ENCODE results near the gene CD93.

DNA sequence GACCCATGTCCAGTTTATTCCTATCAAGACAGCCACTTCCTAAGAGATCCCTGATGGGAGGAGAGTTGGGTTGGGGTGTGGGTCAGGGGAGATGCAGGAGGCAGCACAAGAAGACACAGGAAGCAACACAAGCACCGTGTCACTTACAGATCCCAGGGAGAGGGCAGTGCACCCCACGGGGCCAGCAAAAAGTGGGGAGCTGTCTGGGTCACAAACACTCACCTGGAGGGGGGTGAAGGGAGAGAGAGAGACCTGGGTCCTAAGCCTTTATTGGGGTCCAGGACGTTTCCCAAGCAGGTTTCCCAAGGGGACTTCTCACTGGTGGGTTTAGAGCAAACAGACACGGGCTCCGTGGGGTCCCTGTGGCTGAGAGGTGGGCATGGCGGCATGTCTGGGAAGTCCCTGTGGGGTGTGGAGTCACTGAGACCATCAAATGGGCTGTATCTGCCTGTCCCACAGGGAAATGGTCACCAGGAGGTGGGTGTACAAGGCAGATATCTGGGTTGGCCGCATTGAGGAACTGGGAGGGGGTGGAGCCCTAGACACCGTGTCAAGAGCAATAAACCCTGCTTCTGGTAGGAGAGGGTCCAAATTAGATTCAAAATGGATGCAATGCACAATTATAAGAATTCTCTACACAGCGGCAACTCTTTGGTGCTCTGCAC lies 1.6 kb upstream of the CD93 start:
- no peak for TF ChIP-seq TAF1 (IDR thresholded peaks at IDR 0.05; ENCODE audit: low read depth)
- TF ChIP-seq, protein P1, sequence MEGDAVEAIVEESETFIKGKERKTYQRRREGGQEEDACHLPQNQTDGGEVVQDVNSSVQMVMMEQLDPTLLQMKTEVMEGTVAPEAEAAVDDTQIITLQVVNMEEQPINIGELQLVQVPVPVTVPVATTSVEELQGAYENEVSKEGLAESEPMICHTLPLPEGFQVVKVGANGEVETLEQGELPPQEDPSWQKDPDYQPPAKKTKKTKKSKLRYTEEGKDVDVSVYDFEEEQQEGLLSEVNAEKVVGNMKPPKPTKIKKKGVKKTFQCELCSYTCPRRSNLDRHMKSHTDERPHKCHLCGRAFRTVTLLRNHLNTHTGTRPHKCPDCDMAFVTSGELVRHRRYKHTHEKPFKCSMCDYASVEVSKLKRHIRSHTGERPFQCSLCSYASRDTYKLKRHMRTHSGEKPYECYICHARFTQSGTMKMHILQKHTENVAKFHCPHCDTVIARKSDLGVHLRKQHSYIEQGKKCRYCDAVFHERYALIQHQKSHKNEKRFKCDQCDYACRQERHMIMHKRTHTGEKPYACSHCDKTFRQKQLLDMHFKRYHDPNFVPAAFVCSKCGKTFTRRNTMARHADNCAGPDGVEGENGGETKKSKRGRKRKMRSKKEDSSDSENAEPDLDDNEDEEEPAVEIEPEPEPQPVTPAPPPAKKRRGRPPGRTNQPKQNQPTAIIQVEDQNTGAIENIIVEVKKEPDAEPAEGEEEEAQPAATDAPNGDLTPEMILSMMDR (IDR thresholded peaks at IDR 0.05; ENCODE audit: poor library complexity, severe bottlenecking), result no peak

Data from neural cell (in vitro differentiated cells).